ENCODE data around the gene SNU13.
A peak's percentile ranks its signal among the peaks of the same experiment; 100 is the strongest.
"Not testable (repeated sequence)": the region's sequence is repeated elsewhere in the genome, so short reads cannot be mapped to it uniquely, and the experiment has no call there.

The SNU13 gene
- total RNA-seq: 64.7 to 133 (median 82.0) reads per million in 4 experiments

GRCh38 chr22:41688365-41689211, at the start of gene SNU13:
Gene SNU13, minus strand, starts transcription at chr22:41688867. Its CDS starts 71 bp downstream, at chr22:41688796.
- peak; percentile 87 for DNase-seq

DNA sequence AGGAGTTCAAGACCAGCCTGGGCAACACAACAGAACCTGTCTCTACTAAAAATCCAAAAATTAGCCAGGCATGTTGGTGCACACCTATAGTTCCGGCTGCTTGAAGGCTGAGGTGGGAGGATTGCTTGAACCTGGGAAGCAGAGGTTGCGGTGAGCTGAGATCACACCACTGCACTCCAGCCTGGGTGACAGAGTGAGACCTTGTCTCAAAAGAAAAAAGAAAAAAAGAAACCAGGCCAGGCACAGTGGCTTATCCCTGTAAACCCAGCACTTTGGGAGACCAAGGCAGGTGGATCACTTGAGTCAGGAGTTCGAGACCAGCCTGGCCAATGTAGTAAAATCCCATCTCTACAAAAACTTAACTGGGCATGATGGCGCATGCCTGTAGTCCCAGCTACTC, 44.6 kb upstream of the SNU13 start:
- not testable (repeated sequence) for DNase-seq

- no peak for DNase-seq
Observed at GRCh38 chr22:41732096-41732772, 43.6 kb upstream of the SNU13 start.

DNA sequence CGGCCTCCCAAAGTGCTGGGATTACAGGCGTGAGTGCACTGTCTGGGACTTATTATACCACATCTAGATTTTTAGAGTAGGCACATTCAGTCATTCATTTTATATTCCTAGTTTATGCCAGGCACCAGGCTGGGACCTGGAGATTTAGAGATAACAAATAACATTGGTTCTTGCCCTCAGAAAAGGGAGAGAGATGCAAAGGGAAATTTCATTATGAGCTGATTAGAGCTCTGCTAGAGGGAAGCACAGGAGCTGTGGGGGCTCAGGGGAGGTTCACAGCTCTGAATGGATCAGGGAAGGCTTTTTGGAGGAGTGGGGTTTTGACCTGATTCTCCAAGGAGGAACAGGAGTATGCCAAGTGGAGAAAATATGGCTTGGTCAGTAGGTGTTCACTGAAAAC, 42.9 kb upstream of the SNU13 start:
- DNase-seq: no peak

DNA sequence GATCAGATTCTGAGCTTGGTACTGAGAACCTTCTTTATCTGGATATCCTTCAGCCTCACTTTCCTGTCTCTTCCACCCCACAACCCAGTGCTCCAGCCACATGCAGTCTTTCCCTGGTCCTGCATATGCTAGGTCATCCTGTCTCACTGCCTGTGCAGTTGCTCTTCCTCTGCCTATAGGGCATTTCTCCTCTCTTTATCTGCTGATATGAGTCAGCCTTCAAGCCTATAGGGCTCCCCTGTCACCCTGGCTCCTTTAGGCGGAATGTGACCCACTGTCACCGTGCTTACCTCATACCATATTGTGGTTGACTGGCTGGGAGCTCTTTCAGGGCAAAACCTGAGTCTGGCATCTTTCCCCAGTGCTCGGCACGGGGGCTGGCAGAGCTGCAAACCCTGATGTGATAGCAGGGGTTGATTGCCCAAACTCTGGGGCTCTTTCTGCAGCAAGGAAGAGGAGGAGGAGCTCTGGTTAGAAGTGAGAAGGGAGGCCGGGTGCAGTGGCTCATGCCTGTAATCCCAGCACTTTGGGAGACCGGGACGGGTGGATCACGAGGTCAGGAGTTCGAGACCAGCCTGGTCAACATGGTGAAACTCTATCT, 36.9 kb upstream of the SNU13 start:
- no peak for DNase-seq

GRCh38 chr22:41722496-41722895, 33.8 kb upstream of the SNU13 start:
- no peak for DNase-seq

DNA sequence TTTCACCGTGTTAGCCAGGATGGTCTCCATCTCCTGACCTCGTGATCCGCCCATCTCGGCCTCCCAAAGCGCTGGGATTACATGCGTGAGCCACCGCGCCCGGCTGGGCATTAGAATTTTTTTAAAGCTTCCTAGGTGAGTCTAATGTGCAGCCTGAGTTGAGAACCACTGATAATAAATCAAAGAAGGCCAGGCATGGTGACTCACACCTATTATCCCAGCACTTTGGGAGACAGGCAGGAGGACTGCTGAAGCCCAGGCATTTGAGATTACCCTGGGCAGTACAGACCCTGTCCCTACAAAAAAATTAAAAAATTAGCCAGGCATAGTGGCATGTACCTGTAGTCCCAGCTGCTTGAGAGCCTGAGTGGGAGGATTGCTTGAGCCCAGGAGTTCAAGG, 24.3 kb upstream of the SNU13 start:
- no peak for DNase-seq

DNA sequence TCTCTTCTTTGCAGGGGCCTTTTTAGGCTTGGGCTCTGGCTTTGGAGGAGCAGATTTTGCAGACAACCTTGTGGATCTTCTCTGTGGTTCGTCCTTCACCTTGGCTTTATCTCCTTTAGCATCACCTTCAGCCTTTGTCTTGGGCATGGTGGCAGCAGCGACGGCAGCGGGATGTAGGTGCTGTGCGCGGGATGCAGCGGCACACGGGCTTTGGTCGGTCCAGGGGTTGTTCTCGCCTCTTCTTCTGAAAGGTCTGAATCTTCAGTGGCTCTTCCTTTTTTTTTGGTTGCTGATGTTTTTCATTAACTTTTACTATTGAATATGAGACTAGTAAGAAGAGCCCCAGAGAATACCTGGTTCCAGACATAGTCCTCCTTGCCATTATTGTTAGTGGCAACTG, 20.7 kb upstream of the SNU13 start:
- no peak for DNase-seq

GRCh38 chr22:41702763-41703162, 14.1 kb upstream of the SNU13 start:
- DNase-seq: no peak

DNA sequence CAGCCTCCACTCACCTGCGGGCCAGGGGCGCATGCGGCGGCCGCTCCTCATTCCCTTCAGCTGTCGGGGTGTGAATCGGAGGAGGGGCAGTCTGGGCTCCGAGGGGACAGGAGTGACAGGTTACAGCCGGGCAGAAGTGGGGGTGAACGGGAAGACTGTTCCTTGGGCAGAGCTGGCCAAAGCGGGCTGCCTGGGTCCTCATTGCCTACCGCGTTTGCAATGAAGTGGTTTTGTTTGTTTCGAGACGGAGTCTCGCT, 11.4 kb upstream of the SNU13 start:
- no peak for DNase-seq

GRCh38 chr22:41699264-41700107, 10.8 kb upstream of the SNU13 start, which contains the start of gene MEI1:
Gene MEI1, plus strand, starts transcription at chr22:41699503. Its CDS starts 36 bp downstream, at chr22:41699539.
- DNase-seq: peak; percentile 88

DNA sequence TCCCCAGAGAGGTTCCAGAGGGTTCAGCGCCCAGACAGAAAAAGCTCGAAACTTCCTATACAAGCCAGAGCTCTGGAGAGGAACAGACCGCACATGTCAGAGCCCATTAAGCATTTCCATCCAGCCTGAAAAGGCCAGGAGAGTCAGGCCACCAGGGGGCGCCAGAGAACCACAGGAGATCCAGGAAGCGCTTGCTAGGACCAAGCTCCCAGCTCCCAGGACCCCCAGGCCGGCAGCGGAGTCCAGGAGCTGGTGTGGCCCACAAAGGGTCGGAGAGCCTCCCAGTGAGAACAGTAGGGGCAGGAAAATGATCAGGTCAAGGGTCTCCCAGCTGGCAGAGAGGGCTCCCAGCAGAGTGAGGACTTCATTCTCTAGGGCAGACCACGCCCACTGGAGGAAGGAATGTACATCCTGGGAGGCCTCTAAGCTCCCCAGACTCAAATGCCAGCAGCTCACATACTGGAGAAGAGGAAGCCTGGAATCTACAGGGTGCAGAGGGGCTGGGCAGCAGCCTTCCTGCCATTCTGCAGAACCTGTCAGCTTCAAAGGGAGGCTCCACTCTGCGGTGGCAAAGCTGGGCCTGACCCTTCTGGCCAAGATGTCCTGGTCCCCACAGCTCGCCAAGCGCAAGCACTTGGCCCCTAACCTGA, 8.6 kb upstream of the SNU13 start:
- peak; percentile 90 for DNase-seq

DNA sequence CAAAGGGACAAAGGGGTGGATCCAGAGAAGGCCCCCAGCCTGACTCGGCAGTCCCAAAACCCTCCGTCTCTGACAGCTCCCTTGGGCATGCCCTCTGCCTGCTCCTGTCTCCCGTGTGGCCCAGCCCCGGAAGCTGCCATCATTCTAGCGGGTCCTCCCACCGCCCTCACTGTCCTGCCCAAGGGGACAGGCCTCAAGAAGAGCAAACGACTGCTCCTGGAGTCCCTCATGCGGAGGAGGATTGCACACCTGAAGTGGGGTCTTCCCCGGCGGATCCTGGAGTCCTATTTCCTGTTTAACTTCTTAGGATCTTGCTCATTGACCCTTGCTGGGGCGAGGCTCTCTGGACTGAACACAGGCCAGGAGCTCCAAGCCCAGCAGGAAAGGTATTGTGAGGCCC, 8.0 kb upstream of the SNU13 start:
- DNase-seq: no peak

DNA sequence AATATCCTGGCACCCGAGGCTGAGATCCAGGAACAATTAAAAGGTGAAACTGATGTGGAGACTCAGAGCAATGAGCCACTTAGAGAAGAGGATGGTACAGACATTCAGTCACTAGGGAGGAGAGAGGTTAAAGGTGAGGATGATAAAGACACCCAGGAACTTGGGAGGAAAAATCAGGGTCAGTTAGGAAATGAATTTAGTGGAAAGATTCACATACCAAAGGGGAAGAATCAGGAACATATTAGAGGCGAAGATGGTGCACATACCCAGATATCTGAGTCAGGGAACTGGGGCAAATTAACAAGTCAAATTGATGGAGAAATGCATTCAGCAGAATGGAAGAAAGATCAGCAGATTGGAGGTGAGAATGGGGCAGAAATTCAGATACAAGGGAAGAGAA, 6.5 kb upstream of the SNU13 start:
- DNase-seq: no peak

GRCh38 chr22:41690476-41690875, 1.8 kb upstream of the SNU13 start:
- DNase-seq: no peak

DNA sequence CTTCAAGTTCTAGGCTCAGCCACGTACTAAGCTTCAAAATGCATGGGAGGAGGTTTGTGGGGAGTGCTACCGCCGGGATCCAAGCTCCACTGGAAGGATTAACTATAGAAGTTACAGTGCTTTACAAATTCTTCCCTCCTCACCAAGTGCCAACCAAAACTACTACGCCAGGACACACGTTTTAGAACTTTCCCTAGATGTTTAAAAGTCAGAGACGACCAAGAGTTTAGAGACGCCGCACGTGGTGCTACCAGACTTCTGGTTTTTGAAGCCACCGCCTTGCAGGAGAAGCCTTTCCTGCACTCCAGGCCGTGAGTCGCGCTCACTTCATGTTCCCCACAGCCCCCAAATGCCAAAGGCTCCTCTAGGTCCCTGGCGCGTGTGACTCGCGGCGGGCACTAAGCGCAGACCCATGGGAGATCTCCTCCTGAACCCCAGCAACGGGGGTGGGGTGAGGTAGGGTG, 734 bp downstream of the SNU13 start:
- DNase-seq: no peak

DNA sequence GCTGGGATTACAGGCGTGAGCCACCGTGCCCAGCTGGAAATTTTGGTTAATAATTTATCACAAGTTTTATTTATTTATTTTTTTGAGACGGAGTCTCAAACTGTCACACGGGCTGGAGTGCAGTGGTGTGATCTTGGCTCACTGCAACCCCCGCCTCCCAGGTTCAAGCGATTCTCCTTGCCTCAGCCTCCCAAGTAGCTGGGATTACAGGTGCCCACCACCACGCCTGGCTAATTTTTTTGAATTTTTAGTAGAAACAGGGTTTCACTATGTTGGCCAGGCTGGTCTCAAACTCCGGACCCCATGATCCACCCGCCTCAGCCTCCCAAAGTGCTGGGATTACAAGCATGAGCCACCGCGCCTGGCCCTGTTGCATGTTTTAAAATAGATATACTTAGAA, 1.8 kb downstream of the SNU13 start:
- not testable (repeated sequence) for DNase-seq

- DNase-seq: no peak
Observed at GRCh38 chr22:41684194-41684593, 4.5 kb downstream of the SNU13 start.

- no peak for DNase-seq
Observed at GRCh38 chr22:41683616-41684015, 5.1 kb downstream of the SNU13 start.

- DNase-seq: no peak
Observed at GRCh38 chr22:41683052-41683451, 5.6 kb downstream of the SNU13 start.

DNA sequence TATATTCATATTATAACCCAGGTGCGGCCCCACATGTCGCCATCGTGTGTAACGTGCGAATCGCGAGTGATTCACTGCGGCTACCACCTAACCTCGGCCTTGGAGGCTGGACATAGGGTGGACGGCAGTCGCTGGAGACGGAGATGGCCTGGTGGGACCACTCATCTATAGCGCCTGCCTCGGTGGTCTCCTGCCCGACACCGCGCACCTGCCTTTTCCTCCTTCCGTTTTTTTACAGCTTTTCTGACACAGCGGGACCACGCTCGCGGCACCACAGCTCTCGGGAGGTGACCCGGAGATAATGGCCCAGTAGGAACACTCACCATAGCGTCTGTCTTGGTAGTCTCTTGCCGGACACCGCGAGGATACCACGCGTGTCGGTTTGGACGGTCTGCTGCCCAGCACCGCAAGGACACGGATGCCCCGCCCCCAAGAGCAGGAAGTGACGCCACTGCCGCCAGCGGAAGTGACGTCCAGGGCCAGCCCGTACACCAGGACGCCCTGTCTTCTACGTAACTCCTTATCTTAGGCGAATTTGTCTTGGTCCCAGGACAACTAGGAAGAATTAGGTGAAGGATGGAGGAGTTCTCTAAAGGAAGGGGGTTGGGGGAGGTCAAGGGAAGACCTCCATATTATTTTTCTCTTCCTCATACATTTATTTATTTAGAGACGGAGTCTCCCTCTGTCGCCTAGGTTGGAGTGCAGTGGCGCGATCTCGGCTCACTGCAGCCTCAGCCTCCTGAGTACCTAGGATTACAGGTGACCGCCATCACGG, 6.4 kb downstream of the SNU13 start:
- peak; percentile 72 for DNase-seq

- no peak for DNase-seq
Observed at GRCh38 chr22:41681616-41682015, 7.1 kb downstream of the SNU13 start.
